Mesodermal cell (in vitro differentiated cells): ENCODE measurements around the gene SLC25A26.
A peak's percentile ranks its signal among the peaks of the same experiment; 100 is the strongest.

Experiments used
- H3K27ac ChIP-seq: 2 replicates; pipeline ENCODE4 v1.7.0; 2013; ENCODE audit warnings: mild to moderate bottlenecking, low read depth, low read length, moderate library complexity; ENCODE audit not compliant: severe bottlenecking
- H3K36me3 ChIP-seq: 2 replicates; pipeline ENCODE4 v1.7.1; 2013; ENCODE audit warnings: mild to moderate bottlenecking, low read length, moderate library complexity; ENCODE audit not compliant: control insufficient read depth, insufficient read depth
- H3K4me1 ChIP-seq: one replicate; pipeline ENCODE4 v1.7.1; 2013; ENCODE audit warnings: mild to moderate bottlenecking, low read length; ENCODE audit not compliant: insufficient read depth, control insufficient read depth, poor library complexity, severe bottlenecking
- H3K4me3 ChIP-seq: 2 replicates; pipeline ENCODE4 v1.7.0; 2013; ENCODE audit warnings: low read length, control low read depth, mild to moderate bottlenecking; ENCODE audit not compliant: insufficient read depth, poor library complexity, severe bottlenecking; ENCODE audit errors: extremely low read depth
- H3K9me3 ChIP-seq: 2 replicates; pipeline ENCODE4 v1.7.1; 2013; ENCODE audit warnings: mild to moderate bottlenecking, low read length, moderate library complexity; ENCODE audit not compliant: control insufficient read depth
- WGBS, 2 experiments: methylation state at CpG; one replicate each; pipeline ENCODE4 v1.1.5; 2013; ENCODE audit warnings: missing lambda C conversion rate in 2 of 2; ENCODE audit not compliant: insufficient coverage in 2 of 2; 5-methylcytosine and 5-hydroxymethylcytosine counted together

The SLC25A26 gene

GRCh38 chr3:66406831-66407610 lies 186.2 kb downstream of the SLC25A26 start:
- H3K4me3 ChIP-seq, result no peak overlapping the region
- H3K27ac ChIP-seq, result no peak overlapping the region
- no peaks in the 10 kb centered on the region for H3K9me3 ChIP-seq
- WGBS, 2 experiments, result 92 to 96% methylated on average over 13 to 15 of the region's 17 CpGs
- peaks cover 35% of the 10 kb centered on the region for H3K36me3 ChIP-seq
- peaks cover 32% of the 10 kb centered on the region for H3K4me1 ChIP-seq

GRCh38 chr3:66407611-66408218 lies 186.9 kb downstream of the SLC25A26 start:
- Histone ChIP-seq H3K36me3 (peaks cover 39% of the 10 kb centered on the region), H3K27ac (no peak overlapping the region), H3K9me3 (no peaks in the 10 kb centered on the region), H3K4me1 (peaks cover 30% of the 10 kb centered on the region), H3K4me3 (no peak overlapping the region)
- 50 to 67% methylated on average over 5 to 8 of the region's 14 CpGs for WGBS, 2 experiments

- peaks cover 34% of the 10 kb centered on the region for H3K4me1 ChIP-seq
- peaks cover 24% of the 10 kb centered on the region for H3K36me3 ChIP-seq
- no peak overlapping the region for H3K27ac ChIP-seq
- H3K9me3 ChIP-seq, result no peaks in the 10 kb centered on the region
- 98% methylated on average over 17 to 18 of the region's 24 CpGs for WGBS, 2 experiments
- no peak overlapping the region for H3K4me3 ChIP-seq
Measured at GRCh38 chr3:66409771-66410754, 189.3 kb downstream of the SLC25A26 start.

- Histone ChIP-seq H3K4me3 (no peak overlapping the region), H3K27ac (no peak overlapping the region), H3K4me1 (peaks cover 32% of the 10 kb centered on the region), H3K36me3 (peaks cover 24% of the 10 kb centered on the region), H3K9me3 (no peaks in the 10 kb centered on the region)
- 92 to 96% methylated on average over 3 to 7 of the region's 7 CpGs for WGBS, 2 experiments
Measured at GRCh38 chr3:66410976-66411375, 190.2 kb downstream of the SLC25A26 start.

- Histone ChIP-seq H3K36me3 (peaks cover 21% of the 10 kb centered on the region), H3K9me3 (no peaks in the 10 kb centered on the region), H3K4me3 (no peak overlapping the region), H3K4me1 (peaks cover 34% of the 10 kb centered on the region), H3K27ac (no peak overlapping the region)
- 83 to 87% methylated on average over 6 to 8 of the region's 8 CpGs for WGBS, 2 experiments
Measured at GRCh38 chr3:66411474-66411873, 190.7 kb downstream of the SLC25A26 start.

- no peak overlapping the region for H3K4me3 ChIP-seq
- H3K4me1 ChIP-seq, result peaks cover 41% of the 10 kb centered on the region
- WGBS, 2 experiments, result 83 to 86% methylated on average over 10 to 19 of the region's 24 CpGs
Measured at GRCh38 chr3:66411961-66412887, 191.4 kb downstream of the SLC25A26 start.

GRCh38 chr3:66413151-66413751 lies 192.4 kb downstream of the SLC25A26 start:
- no peak overlapping the region for H3K27ac ChIP-seq
- H3K4me1 ChIP-seq, result peaks cover 52% of the 10 kb centered on the region
- H3K9me3 ChIP-seq, result no peaks in the 10 kb centered on the region
- no peak overlapping the region for H3K4me3 ChIP-seq
- WGBS, 2 experiments, result 94 to 95% methylated on average over 2 of the region's 7 CpGs
- peaks cover 14% of the 10 kb centered on the region for H3K36me3 ChIP-seq

More at GRCh38 chr3:66411961-66412887, 191.4 kb downstream of the SLC25A26 start:
- no peaks in the 10 kb centered on the region for H3K9me3 ChIP-seq
- H3K36me3 ChIP-seq, result peaks cover 16% of the 10 kb centered on the region
- H3K27ac ChIP-seq, result no peak overlapping the region

- Histone ChIP-seq H3K4me3 (no peak overlapping the region), H3K9me3 (peaks cover 4% of the 10 kb centered on the region), H3K4me1 (peaks cover 57% of the 10 kb centered on the region), H3K36me3 (peaks cover 11% of the 10 kb centered on the region), H3K27ac (no peak overlapping the region)
- 100% methylated on average over 1 to 3 of the region's 5 CpGs for WGBS, 2 experiments
Measured at GRCh38 chr3:66414846-66415245, 194.0 kb downstream of the SLC25A26 start.

GRCh38 chr3:66415867-66416428 lies 195.1 kb downstream of the SLC25A26 start:
- Histone ChIP-seq H3K36me3 (peaks cover 4% of the 10 kb centered on the region), H3K4me1 (peaks cover 57% of the 10 kb centered on the region), H3K27ac (peak overlapping the region; percentile 57), H3K4me3 (no peak overlapping the region), H3K9me3 (peaks cover 8% of the 10 kb centered on the region)
- WGBS, 2 experiments, result 66 to 100% methylated on average over 2 to 4 of the region's 5 CpGs
